GM18867 (cell line): Measurements from ENCODE around the gene PTPRZ1.

Experiments
- ATAC-seq: cut with Tn5 transposase; IDR thresholded peaks from one replicate; pipeline ENCODE4 v1.9.1; 2021; ENCODE audit warnings: mild to moderate bottlenecking, moderate library complexity; ENCODE audit not compliant: unreplicated experiment

Gene PTPRZ1

DNA sequence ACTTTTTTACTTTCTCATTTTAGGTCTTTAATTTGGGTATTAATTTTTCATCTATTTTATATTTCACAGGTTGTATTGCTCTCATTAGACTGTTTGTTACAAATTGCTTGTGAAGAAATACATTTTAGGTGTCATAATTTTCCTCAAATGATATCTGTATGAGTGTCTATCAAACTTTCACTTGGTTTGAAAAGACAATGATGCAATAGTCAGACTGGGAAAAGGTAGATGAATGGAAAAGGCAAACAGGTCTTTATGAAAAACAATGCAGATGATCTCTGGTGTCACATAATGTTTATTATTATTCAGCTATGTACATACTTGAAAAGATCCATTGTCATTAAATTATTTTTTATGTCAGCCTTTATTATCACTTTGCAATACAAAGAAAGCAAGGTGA, 80.2 kb downstream of the PTPRZ1 start:
- ATAC-seq: no peak

GRCh38 chr7:121953601-121954000, 80.6 kb downstream of the PTPRZ1 start:
- ATAC-seq: no peak

DNA sequence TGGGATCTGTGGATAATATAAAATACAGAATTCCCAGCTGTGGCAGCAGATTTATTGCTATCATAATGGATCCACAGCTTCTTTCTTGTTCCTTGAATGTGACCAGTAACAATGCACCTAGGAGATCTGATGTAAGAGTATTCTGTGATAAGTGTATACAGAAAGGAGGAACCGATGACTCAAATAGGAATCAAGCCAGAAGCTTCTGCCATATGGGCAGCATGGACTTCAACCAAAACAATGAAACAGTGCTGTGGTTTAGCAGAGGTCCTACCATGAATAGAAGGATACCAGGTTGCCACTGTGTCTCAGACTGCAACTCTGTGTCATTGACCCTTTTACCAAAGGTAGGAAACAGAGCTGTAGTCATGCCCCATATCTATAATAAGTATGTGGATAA, 81.8 kb downstream of the PTPRZ1 start:
- peak; percentile 71 for ATAC-seq

DNA sequence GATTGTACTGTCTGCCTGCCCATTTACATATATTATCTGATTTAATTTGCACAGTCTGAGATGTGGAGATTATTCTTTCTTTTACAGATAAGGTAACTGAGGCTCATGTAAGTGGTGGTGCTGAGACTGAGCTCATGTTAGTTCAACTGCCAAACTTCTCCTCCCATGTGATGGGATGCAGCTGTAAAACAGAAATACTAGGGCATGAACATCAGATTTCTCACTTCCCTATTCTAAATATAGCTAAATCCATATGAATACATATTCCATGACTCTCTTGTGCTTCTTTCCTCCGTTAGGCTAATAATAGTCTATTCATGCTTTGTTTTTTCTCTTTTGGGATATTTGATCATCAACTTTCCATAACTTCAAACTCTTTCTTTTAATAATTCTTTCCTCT, 84.7 kb downstream of the PTPRZ1 start:
- ATAC-seq: no peak

DNA sequence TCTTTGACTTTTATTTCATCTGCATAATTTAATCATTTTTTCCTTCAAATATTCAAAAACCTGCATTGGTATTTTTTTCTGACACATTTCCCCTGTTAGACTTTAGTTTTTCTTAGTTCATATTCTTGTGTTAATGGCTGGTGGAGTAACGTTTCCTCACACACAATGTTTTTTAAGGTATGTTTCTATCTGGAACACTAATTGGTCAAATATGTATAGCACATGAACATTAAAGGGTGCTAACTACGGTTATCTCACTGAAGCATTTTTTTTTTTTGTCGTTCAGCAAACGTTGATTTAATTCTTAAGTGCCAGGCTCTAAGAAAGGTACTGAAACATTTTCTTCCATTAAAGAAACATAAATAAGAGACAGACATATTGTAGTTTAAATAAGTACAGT, 87.7 kb downstream of the PTPRZ1 start:
- no peak for ATAC-seq

DNA sequence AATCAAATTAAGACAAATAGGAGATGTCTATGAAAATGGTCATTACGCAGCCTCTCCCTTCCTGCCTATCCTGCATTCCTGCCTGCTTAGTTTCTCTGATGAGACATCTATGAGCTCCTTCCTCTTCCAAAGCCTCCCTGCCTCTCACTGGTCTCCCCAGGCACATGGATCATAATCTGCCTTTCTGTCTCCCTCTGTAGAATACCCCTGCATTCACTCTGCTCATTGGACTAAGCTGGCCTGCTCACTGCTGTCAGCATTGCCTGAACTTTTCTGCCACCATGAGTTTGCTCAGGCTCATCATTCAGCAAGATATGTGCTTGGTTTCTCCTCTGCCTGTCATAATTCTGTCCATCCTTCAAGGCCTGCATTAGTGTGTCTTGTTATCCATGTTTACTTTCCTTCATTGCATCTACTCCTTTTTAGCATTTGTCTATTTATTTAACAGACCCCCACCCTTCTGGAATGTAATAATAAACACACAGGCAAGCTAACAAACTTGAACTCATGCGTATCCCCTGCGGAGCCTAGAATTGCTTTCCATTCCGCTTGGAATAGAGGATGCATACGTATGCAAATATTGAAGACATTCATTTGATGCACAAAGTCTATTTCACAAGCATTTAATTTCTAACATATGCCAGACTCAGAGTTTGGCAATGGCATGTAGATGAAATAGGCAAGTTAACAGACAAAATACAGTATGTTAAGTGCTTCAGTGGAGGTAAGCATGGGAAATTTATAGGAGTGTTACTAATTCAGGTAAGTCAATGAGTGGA, 88.3 kb downstream of the PTPRZ1 start:
- ATAC-seq: no peak

DNA sequence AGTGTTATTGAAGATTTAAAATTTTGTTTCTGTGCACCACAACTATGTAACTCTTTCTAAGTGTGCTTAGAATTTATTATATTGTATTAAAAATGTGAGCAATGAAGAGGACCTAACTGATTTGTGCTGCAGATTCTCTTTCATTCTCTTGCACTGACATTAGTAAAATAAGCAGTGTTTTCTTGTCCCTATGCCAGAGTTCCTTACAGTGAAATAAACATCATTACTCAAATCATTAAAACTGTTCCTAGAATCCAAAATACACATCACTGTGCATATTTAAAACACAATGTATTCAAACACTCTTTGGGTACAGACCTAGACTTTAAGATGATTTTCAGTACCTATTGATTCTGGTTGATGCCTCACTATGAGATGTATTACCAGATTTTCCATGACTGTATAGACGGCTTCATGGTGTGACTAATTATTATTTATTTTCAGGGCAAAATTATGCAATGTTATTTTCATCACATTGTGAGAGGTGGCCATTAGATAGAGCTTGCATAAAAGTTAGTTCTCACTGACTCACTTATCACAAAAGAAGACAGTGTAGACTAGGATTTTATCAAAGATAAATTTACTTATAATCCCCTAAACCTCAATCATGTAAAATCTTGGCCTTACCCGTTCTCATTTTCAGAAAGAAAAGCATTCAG, 93.4 kb downstream of the PTPRZ1 start:
- ATAC-seq: no peak

- no peak for ATAC-seq
Observed at GRCh38 chr7:121966935-121967332, 94.0 kb downstream of the PTPRZ1 start.

DNA sequence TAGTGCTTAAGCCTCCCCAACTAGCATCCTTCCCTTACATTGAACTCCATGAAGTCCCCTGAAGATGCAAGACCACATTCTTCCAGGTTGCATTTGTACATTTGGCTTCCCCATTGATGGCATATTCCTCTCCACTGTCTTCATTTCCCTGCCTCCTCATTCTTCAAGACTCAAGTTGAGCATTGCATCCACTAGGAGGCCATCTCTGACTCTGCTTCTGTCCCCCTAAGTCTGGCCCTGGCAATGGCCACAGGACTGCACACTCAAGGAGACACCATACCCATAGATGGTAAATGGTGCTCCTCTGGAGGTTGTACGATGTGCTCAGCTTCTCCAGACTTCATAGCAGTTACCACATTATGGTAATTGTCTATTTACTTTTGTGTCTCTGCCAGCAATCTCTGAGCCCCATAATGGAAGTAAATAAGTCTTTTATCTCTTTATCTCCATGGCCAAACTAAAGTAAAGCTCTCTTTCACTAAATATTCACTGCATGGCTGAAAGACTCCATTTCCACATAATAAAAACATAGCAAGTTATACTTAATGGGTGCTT, 112.6 kb downstream of the PTPRZ1 start:
- no peak for ATAC-seq

GRCh38 chr7:121992068-121992467, 119.1 kb downstream of the PTPRZ1 start:
- ATAC-seq: no peak

DNA sequence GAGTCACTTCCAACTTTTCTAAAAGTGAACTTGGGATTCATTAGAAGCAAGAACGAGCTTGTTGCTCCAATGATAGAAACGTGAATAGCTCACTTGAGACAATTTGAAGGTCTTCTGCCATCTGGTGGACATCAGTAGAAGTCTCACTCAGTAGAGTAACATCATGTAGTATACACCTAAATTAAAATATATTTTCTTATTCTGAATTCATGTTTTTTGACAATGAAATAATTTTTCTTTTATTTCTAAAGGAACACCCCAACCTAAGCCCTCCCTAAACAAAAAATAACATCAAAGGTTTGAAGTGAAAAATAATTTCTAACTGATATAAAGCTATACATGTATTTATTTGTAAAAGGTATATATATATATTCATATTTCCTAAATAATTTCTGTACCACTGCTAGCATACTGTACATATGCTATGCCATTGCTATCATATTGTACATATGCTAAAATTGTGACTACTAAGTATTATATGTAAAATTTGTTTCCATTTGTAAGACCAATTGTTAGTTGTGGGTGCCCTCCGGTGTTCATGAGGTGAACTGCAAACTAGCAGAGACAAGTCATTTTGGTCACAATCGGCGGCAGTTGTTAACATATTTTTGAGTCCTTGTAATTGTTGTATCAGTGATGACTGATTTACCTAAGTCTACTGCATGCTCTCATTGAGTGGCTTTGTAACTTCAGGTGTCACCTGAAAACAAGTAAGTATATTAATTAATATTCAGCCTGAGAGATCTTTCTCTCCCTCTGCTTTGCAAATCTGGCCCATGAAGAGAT, 121.9 kb downstream of the PTPRZ1 start:
- peak; percentile 96 for ATAC-seq

- ATAC-seq: no peak
Observed at GRCh38 chr7:122006687-122007086, 133.7 kb downstream of the PTPRZ1 start.

DNA sequence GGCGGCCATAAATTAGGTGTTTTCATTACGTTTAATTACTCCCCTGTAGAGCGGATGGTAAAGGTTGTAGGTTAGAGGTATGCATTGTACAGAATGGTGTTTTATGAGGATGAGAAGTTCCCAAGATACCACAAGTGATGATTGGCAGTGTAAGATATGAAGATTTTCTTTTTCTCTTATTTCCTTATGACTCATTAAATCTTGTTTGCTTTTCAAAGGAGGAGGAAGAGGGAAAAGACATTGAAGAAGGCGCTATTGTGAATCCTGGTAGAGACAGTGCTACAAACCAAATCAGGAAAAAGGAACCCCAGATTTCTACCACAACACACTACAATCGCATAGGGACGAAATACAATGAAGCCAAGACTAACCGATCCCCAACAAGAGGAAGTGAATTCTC, 137.2 kb downstream of the PTPRZ1 start:
- ATAC-seq: no peak

GRCh38 chr7:122013065-122013464, 140.1 kb downstream of the PTPRZ1 start:
- peak; percentile 81 for ATAC-seq

GRCh38 chr7:122013630-122014029, 140.7 kb downstream of the PTPRZ1 start:
- no peak for ATAC-seq

DNA sequence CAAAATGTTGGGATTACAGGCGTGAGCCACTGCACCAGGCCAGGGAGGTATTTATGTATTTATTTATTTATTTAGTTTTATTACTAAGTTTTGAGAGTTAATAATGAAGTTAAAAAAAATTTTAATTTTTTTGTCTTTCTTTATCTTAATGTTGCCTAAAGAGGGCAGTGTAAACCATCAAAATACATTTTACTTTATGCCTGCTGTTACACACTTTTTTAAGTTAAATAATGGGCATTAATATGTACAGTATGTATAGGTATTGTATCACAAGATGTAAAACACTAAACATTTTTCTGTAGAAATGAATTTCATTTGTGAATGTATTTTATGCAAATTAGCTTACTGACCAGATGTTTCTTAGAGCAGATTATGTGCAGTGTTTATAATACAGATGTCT, 141.7 kb downstream of the PTPRZ1 start:
- ATAC-seq: no peak

DNA sequence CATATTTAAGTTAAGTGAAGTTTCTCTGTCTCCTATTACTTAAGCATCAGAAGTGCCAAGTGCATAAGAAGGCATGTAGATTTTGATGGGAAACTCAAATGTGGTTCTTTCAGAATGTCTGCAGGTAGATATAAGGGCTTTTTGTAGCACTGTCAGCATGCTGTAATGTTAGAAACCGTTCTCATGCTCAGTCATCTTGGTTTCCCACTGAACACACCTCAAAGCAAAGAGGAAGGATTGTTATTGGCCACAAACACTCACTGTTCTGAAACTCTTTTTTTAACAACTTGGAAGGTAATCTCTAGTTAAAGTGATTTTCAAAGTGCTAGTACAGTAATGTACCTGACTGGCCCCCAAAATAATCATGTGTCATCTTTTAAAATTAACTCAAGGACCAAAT, 145.1 kb downstream of the PTPRZ1 start:
- ATAC-seq: no peak

GRCh38 chr7:122027058-122027457, 154.1 kb downstream of the PTPRZ1 start:
- ATAC-seq: no peak

DNA sequence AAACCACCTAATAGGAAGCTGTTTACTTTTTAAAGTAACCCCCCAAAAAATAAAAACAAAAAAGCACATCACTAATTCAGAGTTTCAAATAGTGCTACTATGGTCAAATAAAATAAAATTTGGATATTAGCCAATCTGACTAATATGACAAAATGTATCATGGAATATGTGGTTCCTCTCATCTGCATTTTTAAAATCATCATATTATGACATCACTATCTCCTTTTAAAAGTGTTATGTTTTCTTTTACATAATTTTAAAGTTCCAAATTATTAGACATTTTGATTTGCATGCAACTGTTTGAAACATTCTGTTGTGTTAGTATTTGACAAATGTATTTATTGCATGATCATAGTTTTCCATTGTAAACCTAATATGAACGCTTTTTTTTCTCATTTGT, 160.7 kb downstream of the PTPRZ1 start:
- no peak for ATAC-seq

DNA sequence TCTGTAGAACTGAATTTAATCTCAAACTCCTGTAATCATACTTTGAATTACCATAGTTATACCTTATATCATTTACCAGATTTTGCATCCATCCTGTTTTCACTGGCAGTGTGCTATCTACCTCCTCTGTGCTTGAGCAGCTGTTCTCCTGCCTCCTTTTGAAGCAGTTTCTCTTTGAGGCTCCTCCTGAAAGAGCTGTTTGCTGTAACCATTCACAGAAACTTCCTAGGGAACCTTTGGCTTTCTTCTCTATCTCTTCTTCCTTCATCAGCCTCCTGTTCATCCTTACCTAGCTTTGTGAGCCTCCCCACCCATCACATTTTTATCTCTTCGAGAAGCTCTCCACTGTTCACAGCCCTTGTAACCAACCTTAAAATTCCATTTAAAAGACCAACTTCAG, 162.9 kb downstream of the PTPRZ1 start:
- no peak for ATAC-seq

- ATAC-seq: no peak
Observed at GRCh38 chr7:122038134-122038533, 165.2 kb downstream of the PTPRZ1 start.

DNA sequence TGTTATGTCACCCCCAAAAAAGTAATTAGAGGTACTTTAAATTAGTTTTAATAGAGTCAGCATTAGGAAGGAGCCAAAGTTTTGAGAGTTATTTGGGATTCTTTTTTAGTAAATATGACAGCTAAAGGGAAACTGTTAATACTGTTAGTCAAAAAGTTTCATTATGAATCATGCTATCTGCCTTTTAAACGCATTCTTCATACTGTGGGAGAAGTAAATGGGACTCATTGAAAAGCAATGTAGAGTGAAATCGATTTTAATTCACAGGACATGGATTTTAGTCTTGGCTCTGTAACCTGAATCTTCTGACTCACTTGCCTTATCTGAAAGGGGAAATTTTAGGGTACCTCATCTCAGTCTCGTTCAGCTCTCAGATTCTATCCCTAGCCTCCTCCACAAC, 165.9 kb downstream of the PTPRZ1 start:
- no peak for ATAC-seq
